Measurements from ENCODE around the gene MCEMP1. TPM values are rescaled to one million over a fixed set of nuclear protein-coding genes. Genes with fewer than 3 reads are reported as not detected.

The MCEMP1 gene
- total RNA-seq, 2 donors from 2014 or later, result not detected

GRCh38 chr19:7655581-7655980 lies 21.3 kb upstream of the MCEMP1 start:
- no peaks in the 10 kb centered on the region for H3K36me3 ChIP-seq (replicated peaks in 1 of 2; ENCODE audit: insufficient read depth in 1 of 2, low read depth in 2 of 2)
- intact Hi-C loops (cut with DNase I), result no loop called here
- H3K4me1 ChIP-seq, result peaks cover 16% of the 10 kb centered on the region
- peak in 1 of 4 donors; percentile 35 for DNase-seq
- no peaks in the 10 kb centered on the region for H3K9me3 ChIP-seq
- H3K27me3 ChIP-seq, result no peaks in the 10 kb centered on the region
- 56 to 63% methylated on average over 8 of the region's 8 CpGs for WGBS, 2 donors
- no peak overlapping the region for H3K4me3 ChIP-seq
- no peak for TF ChIP-seq POLR2A (IDR thresholded peaks at IDR 0.05)
- TF ChIP-seq, protein P1, sequence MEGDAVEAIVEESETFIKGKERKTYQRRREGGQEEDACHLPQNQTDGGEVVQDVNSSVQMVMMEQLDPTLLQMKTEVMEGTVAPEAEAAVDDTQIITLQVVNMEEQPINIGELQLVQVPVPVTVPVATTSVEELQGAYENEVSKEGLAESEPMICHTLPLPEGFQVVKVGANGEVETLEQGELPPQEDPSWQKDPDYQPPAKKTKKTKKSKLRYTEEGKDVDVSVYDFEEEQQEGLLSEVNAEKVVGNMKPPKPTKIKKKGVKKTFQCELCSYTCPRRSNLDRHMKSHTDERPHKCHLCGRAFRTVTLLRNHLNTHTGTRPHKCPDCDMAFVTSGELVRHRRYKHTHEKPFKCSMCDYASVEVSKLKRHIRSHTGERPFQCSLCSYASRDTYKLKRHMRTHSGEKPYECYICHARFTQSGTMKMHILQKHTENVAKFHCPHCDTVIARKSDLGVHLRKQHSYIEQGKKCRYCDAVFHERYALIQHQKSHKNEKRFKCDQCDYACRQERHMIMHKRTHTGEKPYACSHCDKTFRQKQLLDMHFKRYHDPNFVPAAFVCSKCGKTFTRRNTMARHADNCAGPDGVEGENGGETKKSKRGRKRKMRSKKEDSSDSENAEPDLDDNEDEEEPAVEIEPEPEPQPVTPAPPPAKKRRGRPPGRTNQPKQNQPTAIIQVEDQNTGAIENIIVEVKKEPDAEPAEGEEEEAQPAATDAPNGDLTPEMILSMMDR (IDR thresholded peaks at IDR 0.05), result no peak
- peak overlapping the region in 1 of 4 donors; percentile 48 for H3K27ac ChIP-seq
- no peak for ATAC-seq

GRCh38 chr19:7657131-7657751 lies 19.6 kb upstream of the MCEMP1 start:
- intact Hi-C loops (cut with DNase I), result no loop called here

DNA sequence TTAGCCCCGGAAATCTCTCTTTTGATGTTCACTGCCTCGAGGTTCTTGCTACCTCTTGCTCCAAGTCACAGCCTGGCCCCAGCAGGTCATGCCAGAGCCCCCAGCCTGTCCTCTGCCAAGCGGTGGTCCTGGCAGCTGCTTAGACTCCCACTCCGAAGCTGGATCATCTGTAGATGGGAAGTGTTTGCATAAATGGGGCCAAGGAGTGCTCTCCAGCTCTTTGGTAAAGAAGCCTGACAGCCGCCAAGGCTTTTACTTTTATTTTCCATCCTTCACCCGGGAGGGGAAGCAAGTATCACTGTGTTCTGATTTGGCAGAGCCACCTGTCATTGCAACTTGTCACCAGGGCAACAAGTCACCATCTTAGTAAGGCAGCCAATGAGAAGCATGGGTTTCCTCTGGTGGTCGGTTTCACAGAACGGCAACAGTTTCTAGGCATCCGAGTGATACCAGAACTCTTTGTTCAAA lies 18.6 kb upstream of the MCEMP1 start:
- TF ChIP-seq, protein P1 (IDR thresholded peaks at IDR 0.05), result no peak
- TF ChIP-seq POLR2A (IDR thresholded peaks at IDR 0.05), result no peak
- no peak overlapping the region for H3K27ac ChIP-seq
- no peaks in the 10 kb centered on the region for H3K27me3 ChIP-seq
- H3K4me3 ChIP-seq, result no peak overlapping the region
- ATAC-seq, result no peak
- intact Hi-C loops (cut with DNase I), result no loop called here
- WGBS, 2 donors, result 31 to 33% methylated on average over 9 of the region's 9 CpGs
- H3K36me3 ChIP-seq (replicated peaks in 1 of 2; ENCODE audit: insufficient read depth in 1 of 2, low read depth in 2 of 2), result no peaks in the 10 kb centered on the region
- no peaks in the 10 kb centered on the region for H3K4me1 ChIP-seq
- no peaks in the 10 kb centered on the region for H3K9me3 ChIP-seq
- DNase-seq, result no peak

More at GRCh38 chr19:7657131-7657751, 19.6 kb upstream of the MCEMP1 start:
- no peaks in the 10 kb centered on the region for H3K27me3 ChIP-seq
- H3K27ac ChIP-seq, result peak overlapping the region in 1 of 4 donors; percentile 36
- WGBS, 2 donors, result 47 to 65% methylated on average over 7 to 14 of the region's 14 CpGs
- ATAC-seq (no peak), DNase-seq (peak in 1 of 4 donors; percentile 52)
- TF ChIP-seq POLR2A (IDR thresholded peaks at IDR 0.05), result no peak
- TF ChIP-seq, protein P1 (IDR thresholded peaks at IDR 0.05), result no peak
- H3K36me3 ChIP-seq (replicated peaks in 1 of 2; ENCODE audit: insufficient read depth in 1 of 2, low read depth in 2 of 2), result no peaks in the 10 kb centered on the region
- H3K4me3 ChIP-seq, result no peak overlapping the region
- H3K9me3 ChIP-seq, result no peaks in the 10 kb centered on the region
- peaks cover 9% of the 10 kb centered on the region for H3K4me1 ChIP-seq

GRCh38 chr19:7661744-7662538 lies 14.9 kb upstream of the MCEMP1 start:
- 63 to 67% methylated on average over 8 of the region's 8 CpGs for WGBS, 2 donors
- Histone ChIP-seq H3K4me1 (no peaks in the 10 kb centered on the region), H3K36me3 (replicated peaks in 1 of 2; ENCODE audit: insufficient read depth in 1 of 2, low read depth in 2 of 2) (no peaks in the 10 kb centered on the region), H3K4me3 (no peak overlapping the region), H3K27ac (no peak overlapping the region), H3K27me3 (no peaks in the 10 kb centered on the region), H3K9me3 (no peaks in the 10 kb centered on the region)
- intact Hi-C loops (cut with DNase I), result no loop called here
- TF ChIP-seq, protein P1 (IDR thresholded peaks at IDR 0.05), result no peak
- TF ChIP-seq POLR2A (IDR thresholded peaks at IDR 0.05), result no peak
- no peak for DNase-seq
- ATAC-seq, result no peak
